MCF 10A (cell line): Measurements from ENCODE around the gene PLET1. TPM values are rescaled to one million over a fixed set of nuclear protein-coding genes. Genes with fewer than 3 reads are reported as not detected.

Experiments used
- BruUV-seq: library from RNA; stranded (reverse); fragments of 400-500 nt; replicated peaks from 2 replicates; lab custom pipeline; 2021; lab: Mats Ljungman, UMichigan
- CTCF ChIA-PET: fragments of 300-600 bp; sonication (Branson Sonifier 250); formaldehyde crosslinking; extraction: SDS; loops from one replicate; lab custom pipeline; 2021; ENCODE audit warnings: antibody characterized with exemption, inconsistent platforms; lab: Yijun Ruan, JAX
- POLR2A ChIA-PET: fragments of 300-600, 350-650 bp; sonication (Branson Sonifier 250); formaldehyde crosslinking; extraction: SDS; loops from one replicate; lab custom pipeline; 2020; ENCODE audit warnings: antibody characterized with exemption, inconsistent platforms; lab: Yijun Ruan, JAX
- DNase-seq: peaks from one replicate; pipeline ENCODE4 v3.0.0-alpha.2; 2018; ENCODE audit not compliant: unreplicated experiment
- H3K27ac Mint-ChIP-seq: one replicate; pipeline ENCODE4 v1.8.0; 2022; ENCODE audit warnings: mild to moderate bottlenecking, low read depth, mixed read lengths; ENCODE audit not compliant: unreplicated experiment
- H3K27me3 Mint-ChIP-seq: one replicate; pipeline ENCODE4 v1.8.0; 2022; ENCODE audit warnings: mixed read lengths; ENCODE audit not compliant: insufficient read depth, unreplicated experiment
- H3K36me3 Mint-ChIP-seq: one replicate; pipeline ENCODE4 v1.8.0; 2022; ENCODE audit warnings: mild to moderate bottlenecking, moderate library complexity, mixed read lengths; ENCODE audit not compliant: insufficient read depth, unreplicated experiment
- H3K4me1 Mint-ChIP-seq: one replicate; pipeline ENCODE4 v1.8.0; 2022; ENCODE audit warnings: mixed read lengths; ENCODE audit not compliant: insufficient read depth, unreplicated experiment
- H3K4me3 Mint-ChIP-seq: one replicate; pipeline ENCODE4 v1.8.0; 2022; ENCODE audit warnings: mild to moderate bottlenecking, moderate library complexity, mixed read lengths; ENCODE audit not compliant: unreplicated experiment
- H3K9me3 Mint-ChIP-seq: one replicate; pipeline ENCODE4 v1.8.0; 2022; ENCODE audit warnings: mixed read lengths; ENCODE audit not compliant: unreplicated experiment
- CTCF ChIP-seq: fragments of 200-600 bp; IDR thresholded peaks from one replicate; pipeline ENCODE4 v1.8.0; 2022; ENCODE audit warnings: antibody characterized with exemption, mild to moderate bottlenecking; ENCODE audit not compliant: unreplicated experiment
- intact Hi-C: fragments of 100-400 bp; cut with micrococcal nuclease; formaldehyde crosslinking; loops from 2 replicates; pipeline ENCODE4 v1.14.1; 2022
- total RNA-seq: library from RNA; stranded (reverse); gene quantifications from 2 replicates; pipeline ENCODE4 v1.2.3, GENCODE V29; 2022

The PLET1 gene
- total RNA-seq, 1 experiment from 2014 or later = not detected

- intact Hi-C loops = no loop called here
- no peak overlapping the region for H3K27ac Mint-ChIP-seq
- BruUV-seq = no TSS peak
- no peak for DNase-seq
- H3K4me1 Mint-ChIP-seq = peaks cover 5% of the 10 kb centered on the region
- no peaks in the 10 kb centered on the region for H3K9me3 Mint-ChIP-seq
- no peak overlapping the region for H3K4me3 Mint-ChIP-seq
- ChIA-PET POLR2A (interaction anchor here (0.6 kb wide), 1 partner anchor 19 kb away, joined by 3 read pairs; no protein-coding TSS in a partner anchor), CTCF (interaction anchor here (1.3 to 1.4 kb wide), 2 partner anchors 11 to 50 kb away, joined by 5 read pairs; no protein-coding TSS in a partner anchor)
- H3K36me3 Mint-ChIP-seq = no peaks in the 10 kb centered on the region
- TF ChIP-seq CTCF = no peak
- H3K27me3 Mint-ChIP-seq = peaks cover 13% of the 10 kb centered on the region
Measured at GRCh38 chr11:112269139-112269538, 8.5 kb upstream of the PLET1 start.

GRCh38 chr11:112268406-112268805 lies 7.7 kb upstream of the PLET1 start:
- Mint-ChIP-seq H3K4me1 (peaks cover 5% of the 10 kb centered on the region), H3K4me3 (peak overlapping the region; percentile 28), H3K9me3 (no peaks in the 10 kb centered on the region), H3K27ac (peak overlapping the region; percentile 52), H3K36me3 (no peaks in the 10 kb centered on the region), H3K27me3 (peaks cover 13% of the 10 kb centered on the region)
- TF ChIP-seq CTCF = no peak
- ChIA-PET CTCF (interaction anchor here (1.4 kb wide), 1 partner anchor 49 kb away, joined by 5 read pairs; no protein-coding TSS in a partner anchor), POLR2A (interaction anchor here (0.6 kb wide), 1 partner anchor 43 kb away, joined by 3 read pairs; no protein-coding TSS in a partner anchor)
- no TSS peak for BruUV-seq
- no peak for DNase-seq
- intact Hi-C loops = no loop called here

- no TSS peak for BruUV-seq
- ChIA-PET POLR2A (no interaction called here), CTCF (no interaction called here)
- no peaks in the 10 kb centered on the region for H3K9me3 Mint-ChIP-seq
- no peak overlapping the region for H3K4me3 Mint-ChIP-seq
- no peak overlapping the region for H3K27ac Mint-ChIP-seq
- no peak for DNase-seq
- H3K36me3 Mint-ChIP-seq = no peaks in the 10 kb centered on the region
- intact Hi-C loops = no loop called here
- H3K4me1 Mint-ChIP-seq = peaks cover 5% of the 10 kb centered on the region
- no peak for TF ChIP-seq CTCF
- H3K27me3 Mint-ChIP-seq = peaks cover 13% of the 10 kb centered on the region
Measured at GRCh38 chr11:112267188-112267591, 6.5 kb upstream of the PLET1 start.

GRCh38 chr11:112266410-112266778 lies 5.7 kb upstream of the PLET1 start:
- ChIA-PET POLR2A (interaction anchor here (0.6 to 0.7 kb wide), 2 partner anchors 13 to 39 kb away, joined by 3 read pairs; no protein-coding TSS in a partner anchor), CTCF (interaction anchor here (0.6 to 3.4 kb wide), 3 partner anchors 14 to 152 kb away, joined by 3 to 17 read pairs (median 5); no protein-coding TSS in a partner anchor)
- intact Hi-C loops = no loop called here
- Mint-ChIP-seq H3K4me1 (peaks cover 5% of the 10 kb centered on the region), H3K27me3 (peaks cover 13% of the 10 kb centered on the region), H3K4me3 (no peak overlapping the region), H3K36me3 (no peaks in the 10 kb centered on the region), H3K27ac (no peak overlapping the region), H3K9me3 (no peaks in the 10 kb centered on the region)
- BruUV-seq = no TSS peak
- no peak for TF ChIP-seq CTCF
- DNase-seq = no peak
